ENCODE results near the gene ZNF816.
"Not testable (repeated sequence)": the region's sequence is repeated elsewhere in the genome, so short reads cannot be mapped to it uniquely, and the experiment has no call there.

ZNF816 gene

GRCh38 chr19:52936151-52936953 is 26.3 kb downstream of the ZNF816 start:
- TF ChIP-seq, protein P1, sequence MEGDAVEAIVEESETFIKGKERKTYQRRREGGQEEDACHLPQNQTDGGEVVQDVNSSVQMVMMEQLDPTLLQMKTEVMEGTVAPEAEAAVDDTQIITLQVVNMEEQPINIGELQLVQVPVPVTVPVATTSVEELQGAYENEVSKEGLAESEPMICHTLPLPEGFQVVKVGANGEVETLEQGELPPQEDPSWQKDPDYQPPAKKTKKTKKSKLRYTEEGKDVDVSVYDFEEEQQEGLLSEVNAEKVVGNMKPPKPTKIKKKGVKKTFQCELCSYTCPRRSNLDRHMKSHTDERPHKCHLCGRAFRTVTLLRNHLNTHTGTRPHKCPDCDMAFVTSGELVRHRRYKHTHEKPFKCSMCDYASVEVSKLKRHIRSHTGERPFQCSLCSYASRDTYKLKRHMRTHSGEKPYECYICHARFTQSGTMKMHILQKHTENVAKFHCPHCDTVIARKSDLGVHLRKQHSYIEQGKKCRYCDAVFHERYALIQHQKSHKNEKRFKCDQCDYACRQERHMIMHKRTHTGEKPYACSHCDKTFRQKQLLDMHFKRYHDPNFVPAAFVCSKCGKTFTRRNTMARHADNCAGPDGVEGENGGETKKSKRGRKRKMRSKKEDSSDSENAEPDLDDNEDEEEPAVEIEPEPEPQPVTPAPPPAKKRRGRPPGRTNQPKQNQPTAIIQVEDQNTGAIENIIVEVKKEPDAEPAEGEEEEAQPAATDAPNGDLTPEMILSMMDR (IDR thresholded peaks at IDR 0.05; ENCODE audit: insufficient read depth, low read length, poor library complexity, severe bottlenecking): no peak
- no peak for TF ChIP-seq EZH2phosphoT487 (conservative IDR thresholded peaks at IDR 0.05; ENCODE audit: low read length)
- Histone ChIP-seq H3K36me3 (ENCODE audit: low read length) (no peaks in the 10 kb centered on the region), H4K20me1 (ENCODE audit: low read depth, low read length) (no peaks in the 10 kb centered on the region), H3K27ac (ENCODE audit: low read depth, low read length) (no peak overlapping the region), H3K4me3 (ENCODE audit: insufficient read depth, low read length, poor library complexity, severe bottlenecking) (no peak overlapping the region), H3K4me2 (ENCODE audit: low read depth, low read length, poor library complexity, severe bottlenecking) (no peak overlapping the region), H3K9ac (ENCODE audit: low read length) (no peak overlapping the region), H3F3A (ENCODE audit: insufficient read depth) (no peaks in the 10 kb centered on the region), H2AFZ (ENCODE audit: low read depth, low read length, severe bottlenecking) (no peak overlapping the region), H3K9me3 (ENCODE audit: insufficient read depth, low read length) (no peaks in the 10 kb centered on the region), H3K79me2 (ENCODE audit: insufficient read depth, low read length) (peaks cover 62% of the 10 kb centered on the region), H3K27me3 (ENCODE audit: low read length) (no peaks in the 10 kb centered on the region), H3K9me2 (replicated peaks; ENCODE audit: insufficient read depth, low read length) (no peaks in the 10 kb centered on the region)

DNA sequence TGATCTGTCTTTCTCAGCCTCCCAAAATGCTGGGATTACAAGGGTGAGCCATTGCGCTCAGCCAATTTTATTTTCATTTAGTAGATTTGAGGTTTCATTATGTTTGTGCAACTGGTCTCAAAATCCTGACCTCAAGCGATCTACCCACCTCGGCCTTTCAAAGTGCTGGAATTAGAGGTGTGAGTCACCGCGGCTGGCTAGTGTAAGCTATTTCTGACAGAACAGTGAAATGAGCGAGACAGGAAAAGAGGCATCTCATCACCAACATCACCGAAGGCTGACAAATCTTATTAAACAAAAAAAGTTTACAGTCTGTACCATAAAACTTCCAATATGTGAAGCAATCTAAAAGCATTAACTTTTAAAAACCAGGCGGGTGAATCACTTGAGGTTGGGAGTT is 27.2 kb downstream of the ZNF816 start:
- Histone ChIP-seq H3K27me3 (ENCODE audit: low read length) (no peaks in the 10 kb centered on the region), H3K9ac (ENCODE audit: low read length) (no peak overlapping the region), H2AFZ (ENCODE audit: low read depth, low read length, severe bottlenecking) (no peak overlapping the region), H4K20me1 (ENCODE audit: low read depth, low read length) (no peaks in the 10 kb centered on the region), H3K27ac (ENCODE audit: low read depth, low read length) (no peak overlapping the region), H3F3A (ENCODE audit: insufficient read depth) (no peaks in the 10 kb centered on the region), H3K4me2 (ENCODE audit: low read depth, low read length, poor library complexity, severe bottlenecking) (no peak overlapping the region), H3K4me3 (ENCODE audit: insufficient read depth, low read length, poor library complexity, severe bottlenecking) (no peak overlapping the region), H3K36me3 (ENCODE audit: low read length) (no peaks in the 10 kb centered on the region), H3K79me2 (ENCODE audit: insufficient read depth, low read length) (peaks cover 54% of the 10 kb centered on the region), H3K9me2 (replicated peaks; ENCODE audit: insufficient read depth, low read length) (no peaks in the 10 kb centered on the region), H3K9me3 (ENCODE audit: insufficient read depth, low read length) (no peaks in the 10 kb centered on the region)
- TF ChIP-seq EZH2phosphoT487 (conservative IDR thresholded peaks at IDR 0.05; ENCODE audit: low read length): no peak
- TF ChIP-seq, protein P1 (IDR thresholded peaks at IDR 0.05; ENCODE audit: insufficient read depth, low read length, poor library complexity, severe bottlenecking): no peak

DNA sequence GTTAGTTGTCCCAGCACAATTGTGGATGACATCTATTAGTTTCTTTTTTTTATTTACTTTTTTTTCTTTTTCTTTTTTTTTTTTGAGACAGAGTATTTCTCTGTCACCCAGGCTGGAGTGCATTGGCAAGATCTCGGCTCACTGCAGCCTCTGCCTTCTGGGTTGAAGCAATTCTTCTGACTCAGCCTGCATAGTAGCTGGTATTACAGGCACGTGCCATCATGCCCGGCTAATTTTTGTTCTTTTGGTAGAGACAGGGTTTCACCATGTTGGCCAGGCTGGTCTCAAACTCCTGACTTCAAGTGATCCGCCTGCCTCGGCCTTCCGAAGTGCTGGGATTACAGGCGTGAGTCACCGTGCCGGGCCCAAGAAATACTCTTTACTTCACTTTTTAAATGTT is 38.0 kb downstream of the ZNF816 start:
- H3K36me3 ChIP-seq (ENCODE audit: low read length); H2AFZ ChIP-seq (ENCODE audit: low read depth, low read length, severe bottlenecking); H3K4me2 ChIP-seq (ENCODE audit: low read depth, low read length, poor library complexity, severe bottlenecking); H3K4me3 ChIP-seq (ENCODE audit: insufficient read depth, low read length, poor library complexity, severe bottlenecking); H3K27me3 ChIP-seq (ENCODE audit: low read length); H3K27ac ChIP-seq (ENCODE audit: low read depth, low read length); H3K9ac ChIP-seq (ENCODE audit: low read length); H3K9me3 ChIP-seq (ENCODE audit: insufficient read depth, low read length); H3F3A ChIP-seq (ENCODE audit: insufficient read depth); H3K9me2 ChIP-seq (replicated peaks; ENCODE audit: insufficient read depth, low read length); H4K20me1 ChIP-seq (ENCODE audit: low read depth, low read length): not testable (repeated sequence)
- peaks cover 12% of the 10 kb centered on the region; the same call in 1 of the 2 replicates for H3K79me2 ChIP-seq (ENCODE audit: insufficient read depth, low read length)

Data from SU-DHL-6 (cell line).